K562 (cell line): ENCODE measurements around the gene DIO3. TPM values are rescaled to one million over a fixed set of nuclear protein-coding genes. Genes with fewer than 3 reads are reported as not detected.

Source experiments
- CC2D1A ChIP-seq: fragments of 450-650 bp; IDR thresholded peaks from 2 replicates; pipeline ENCODE4 v1.6.1; 2017; ENCODE audit warnings: mild to moderate bottlenecking
- GABPB1 ChIP-seq: sonication (generic); formaldehyde crosslinking; IDR thresholded peaks from 2 replicates; pipeline ENCODE4 v1.8.0; 2022; ENCODE audit warnings: mild to moderate bottlenecking, missing genetic modification reagents
- PBX2 ChIP-seq, 2 experiments: IDR thresholded peaks in 1 of 2; conservative IDR thresholded peaks in 1 of 2; 2 replicates each; pipeline ENCODE4 v1.6.1; 2016; ENCODE audit warnings: low read depth in 2 of 2, mild to moderate bottlenecking in 1 of 2, missing compliant biosample characterization in 1 of 2, missing genetic modification characterization in 1 of 2, moderate library complexity in 1 of 2
- RBM25 ChIP-seq: fragments of 200-400 bp; formaldehyde crosslinking; IDR thresholded peaks from 2 replicates; pipeline ENCODE4 v1.6.1; 2018; ENCODE audit warnings: low read length, low read depth, moderate library complexity; ENCODE audit not compliant: severe bottlenecking
- SNRNP70 ChIP-seq: fragments of 200-400 bp; formaldehyde crosslinking; optimal IDR thresholded peaks from 2 replicates; pipeline ENCODE3; 2017; ENCODE audit warnings: low read depth, low read length
- TAF7 ChIP-seq: fragments of 450-650 bp; IDR thresholded peaks from 2 replicates; pipeline ENCODE4 v1.6.1; 2016; ENCODE audit warnings: missing genetic modification characterization, missing compliant biosample characterization
- TFAP4 ChIP-seq: sonication (generic); formaldehyde crosslinking; IDR thresholded peaks from 2 replicates; pipeline ENCODE4 v1.8.0; 2022; ENCODE audit warnings: missing genetic modification reagents, mild to moderate bottlenecking, moderate library complexity, borderline replicate concordance
- TFE3 ChIP-seq: fragments of 450-650 bp; formaldehyde crosslinking; IDR thresholded peaks from 2 replicates; pipeline ENCODE4 v1.4.0; 2020; ENCODE audit warnings: mild to moderate bottlenecking, mixed read lengths
- polyA plus RNA-seq, 8 experiments: library from polyadenylated mRNA; depleted of rRNA in 4 of 8; stranded (reverse) in 5 of 8; unstranded in 3 of 8; fragments of >200 nt; fragmentation: Nextera tagmentation in 2 of 8; fragmentation: Illumina TruSeq in 1 of 8; extraction: Ambion mirVana in 2 of 8; extraction: Trizol in 1 of 8; gene quantifications; 2 replicates each; pipeline versions ENCODE4 v1.2.1 to v1.2.3, GENCODE V29; 2011 to 2014; ENCODE audit warnings: inconsistent platforms in 1 of 8, missing spikeins in 1 of 8
- total RNA-seq, 7 experiments: library from RNA; depleted of rRNA in 6 of 7; stranded (reverse); fragments of >200 nt in 6 of 7; fragmentation: Illumina TruSeq in 2 of 7; extraction: Trizol in 2 of 7; gene quantifications; 2 replicates each; pipeline versions ENCODE4 v1.2.1 to v1.2.3, GENCODE V29; 2011 to 2021; ENCODE audit warnings: low replicate concordance in 1 of 7
- TF ChIP-seq, protein P1 (sequence below): sonication (generic); formaldehyde crosslinking; IDR thresholded peaks from 2 replicates; pipeline ENCODE4 v1.9.0; 2022; ENCODE audit warnings: mild to moderate bottlenecking, missing genetic modification reagents
- TF ChIP-seq, protein P2 (sequence below): fragments of 200-800 bp; sonication (Bioruptor generic); IDR thresholded peaks from 2 replicates; pipeline ENCODE4 v1.6.1; 2017; ENCODE audit warnings: missing genetic modification characterization, missing compliant biosample characterization

The DIO3 gene
- total and polyA plus RNA-seq, 9 of the 15 experiments (the other 6 are each of a cell fraction or from before 2014, with no cell fraction given), result not detected

DNA sequence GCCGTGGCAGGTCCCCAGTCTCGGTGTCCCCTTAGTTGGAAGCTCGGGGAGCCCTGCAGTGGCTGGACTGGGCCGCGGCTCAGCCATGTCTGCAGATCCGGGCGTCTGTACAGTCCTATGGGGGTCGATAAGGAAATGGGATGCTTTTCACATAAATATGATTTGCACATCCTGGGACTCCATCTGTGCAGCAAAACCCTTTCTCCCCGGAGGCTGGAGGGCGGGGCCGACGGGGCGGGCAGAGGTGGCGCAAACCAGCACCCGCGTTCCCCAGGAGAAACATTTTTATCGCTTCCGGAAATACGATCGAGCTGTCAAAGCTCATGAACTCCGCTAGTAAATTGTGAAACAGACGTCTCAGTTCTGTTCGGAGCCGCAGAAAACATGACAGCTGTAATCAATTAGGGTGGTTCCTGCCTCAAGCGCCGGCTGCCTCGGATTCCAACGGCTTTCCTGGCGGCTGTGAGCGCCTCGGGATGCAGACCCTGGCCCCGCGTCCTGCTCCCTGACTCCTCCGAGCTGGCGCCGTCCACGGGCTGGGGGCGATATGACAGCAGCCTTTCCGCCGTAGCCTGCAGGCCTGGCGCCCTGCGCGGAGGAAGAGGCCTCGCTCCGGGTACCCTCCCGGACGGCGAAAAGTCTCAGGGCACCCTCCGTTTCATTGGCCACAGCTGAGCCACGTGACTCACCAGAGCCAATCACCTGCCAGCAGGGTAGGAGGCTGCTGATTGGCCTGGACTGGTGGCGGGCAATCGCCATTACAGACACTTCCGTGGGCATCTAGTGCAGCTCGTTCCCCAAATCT lies 23.0 kb downstream of the DIO3 start (continued):
- TF ChIP-seq PBX2 (CRISPR knock-in tag; IDR thresholded peaks at IDR 0.05; ENCODE audit: low read depth), result no peak
- TF ChIP-seq PBX2 (tag; conservative IDR thresholded peaks at IDR 0.05; ENCODE audit: low read depth), result peak; percentile 35; the same call in 1 of the 2 replicates
- TF ChIP-seq, protein P1, sequence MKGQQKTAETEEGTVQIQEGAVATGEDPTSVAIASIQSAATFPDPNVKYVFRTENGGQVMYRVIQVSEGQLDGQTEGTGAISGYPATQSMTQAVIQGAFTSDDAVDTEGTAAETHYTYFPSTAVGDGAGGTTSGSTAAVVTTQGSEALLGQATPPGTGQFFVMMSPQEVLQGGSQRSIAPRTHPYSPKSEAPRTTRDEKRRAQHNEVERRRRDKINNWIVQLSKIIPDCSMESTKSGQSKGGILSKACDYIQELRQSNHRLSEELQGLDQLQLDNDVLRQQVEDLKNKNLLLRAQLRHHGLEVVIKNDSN, result peak; percentile 94
- TF ChIP-seq TAF7 (tag), result no peak
- peak; percentile 29 for TF ChIP-seq RBM25
- TF ChIP-seq CC2D1A, result 0 out of 2 replicates have a peak, but pooled peaks have one; percentile 41
- TF ChIP-seq TFAP4 (CRISPR knock-in tag), result peak; percentile 55; the same call in 1 of the 2 replicates
- TF ChIP-seq SNRNP70, result no peak
- peak; percentile 57; the same call in 1 of the 2 replicates for TF ChIP-seq GABPB1
- TF ChIP-seq, protein P2, sequence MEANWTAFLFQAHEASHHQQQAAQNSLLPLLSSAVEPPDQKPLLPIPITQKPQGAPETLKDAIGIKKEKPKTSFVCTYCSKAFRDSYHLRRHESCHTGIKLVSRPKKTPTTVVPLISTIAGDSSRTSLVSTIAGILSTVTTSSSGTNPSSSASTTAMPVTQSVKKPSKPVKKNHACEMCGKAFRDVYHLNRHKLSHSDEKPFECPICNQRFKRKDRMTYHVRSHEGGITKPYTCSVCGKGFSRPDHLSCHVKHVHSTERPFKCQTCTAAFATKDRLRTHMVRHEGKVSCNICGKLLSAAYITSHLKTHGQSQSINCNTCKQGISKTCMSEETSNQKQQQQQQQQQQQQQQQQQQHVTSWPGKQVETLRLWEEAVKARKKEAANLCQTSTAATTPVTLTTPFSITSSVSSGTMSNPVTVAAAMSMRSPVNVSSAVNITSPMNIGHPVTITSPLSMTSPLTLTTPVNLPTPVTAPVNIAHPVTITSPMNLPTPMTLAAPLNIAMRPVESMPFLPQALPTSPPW (CRISPR knock-in tag), result peak; percentile 35; the same call in 1 of the 2 replicates
- peak; percentile 73 for TF ChIP-seq TFE3 (CRISPR knock-in tag)
